GM23338 (cell line): Measurements from ENCODE around the gene USP46. TPM values are rescaled to one million over a fixed set of nuclear protein-coding genes. Genes with fewer than 3 reads are reported as not detected.

Source experiments
- ATAC-seq: fragments of 200-7000 bp; cut with Tn5 transposase; 3 replicates; pipeline ENCODE4 v1.9.1; 2020
- DNase-seq: peaks from one replicate; pipeline ENCODE4 v3.0.0-alpha.2; 2015; ENCODE audit warnings: low spot score
- H2AFZ ChIP-seq: fragments of 200-600 bp; sonication (generic); 2 replicates; pipeline ENCODE4 v1.8.0; 2016; ENCODE audit warnings: antibody characterized with exemption, mild to moderate bottlenecking, moderate library complexity
- H3F3A ChIP-seq: fragments of 200-600 bp; sonication (generic); replicated peaks from 2 replicates; pipeline ENCODE4 v1.8.0; 2017; ENCODE audit warnings: antibody characterized with exemption, mixed run types, low read depth
- H3K27ac ChIP-seq: fragments of 200-600 bp; sonication (generic); 2 replicates; pipeline ENCODE4 v1.6.1; 2016; ENCODE audit warnings: low read depth
- H3K27me3 ChIP-seq: fragments of 200-600 bp; sonication (generic); 2 replicates; pipeline ENCODE4 v1.8.0; 2016; ENCODE audit warnings: mild to moderate bottlenecking, mixed run types, moderate library complexity; ENCODE audit not compliant: insufficient read depth
- H3K36me3 ChIP-seq: fragments of 200-600 bp; sonication (generic); 2 replicates; pipeline ENCODE4 v1.8.0; 2016; ENCODE audit warnings: mild to moderate bottlenecking; ENCODE audit not compliant: insufficient read depth
- H3K4me1 ChIP-seq: fragments of 200-600 bp; sonication (generic); 2 replicates; pipeline ENCODE4 v1.8.0; 2016; ENCODE audit warnings: mild to moderate bottlenecking, moderate library complexity; ENCODE audit not compliant: insufficient read depth
- H3K4me2 ChIP-seq: fragments of 200-600 bp; sonication (generic); 2 replicates; pipeline ENCODE4 v1.7.1; 2017; ENCODE audit warnings: mixed run types
- H3K4me3 ChIP-seq: fragments of 200-600 bp; sonication (generic); 2 replicates; pipeline ENCODE4 v1.6.1; 2016; ENCODE audit warnings: mixed run types
- H3K79me2 ChIP-seq: fragments of 200-600 bp; sonication (generic); replicated peaks from 2 replicates; pipeline ENCODE4 v1.8.0; 2017; ENCODE audit warnings: mild to moderate bottlenecking; ENCODE audit not compliant: insufficient read depth
- H3K9me2 ChIP-seq: fragments of 200-600 bp; sonication (generic); 2 replicates; pipeline ENCODE4 v1.8.0; 2017; ENCODE audit not compliant: insufficient read depth
- H4K20me1 ChIP-seq: fragments of 200-600 bp; sonication (generic); replicated peaks from 2 replicates; pipeline ENCODE4 v1.8.0; 2017; ENCODE audit warnings: mild to moderate bottlenecking; ENCODE audit not compliant: insufficient read depth
- H3K27ac Mint-ChIP-seq: 2 replicates; pipeline ENCODE4 v1.8.0; 2020; ENCODE audit warnings: inconsistent platforms, mild to moderate bottlenecking, moderate library complexity, mixed read lengths
- H3K27me3 Mint-ChIP-seq: 3 replicates; pipeline ENCODE4 v1.8.0; 2022; ENCODE audit warnings: low read depth, mild to moderate bottlenecking, moderate library complexity, mixed read lengths, inconsistent platforms; ENCODE audit not compliant: insufficient read depth, poor library complexity
- H3K36me3 Mint-ChIP-seq: 3 replicates; pipeline ENCODE4 v1.8.0; 2021; ENCODE audit warnings: low read depth, mild to moderate bottlenecking, inconsistent platforms, moderate library complexity, mixed read lengths
- H3K4me1 Mint-ChIP-seq: 3 replicates; pipeline ENCODE4 v1.8.0; 2020; ENCODE audit warnings: mild to moderate bottlenecking, inconsistent platforms, mixed read lengths
- H3K4me3 Mint-ChIP-seq: 3 replicates; pipeline ENCODE4 v1.8.0; 2021; ENCODE audit warnings: moderate library complexity, mild to moderate bottlenecking, inconsistent platforms, mixed read lengths
- H3K9me3 Mint-ChIP-seq: 3 replicates; pipeline ENCODE4 v1.8.0; 2020; ENCODE audit warnings: moderate library complexity, mild to moderate bottlenecking, inconsistent platforms, mixed read lengths
- CREB1 ChIP-seq: fragments of 250-450 bp; sonication (Bioruptor Pico); IDR thresholded peaks from 2 replicates; pipeline ENCODE4 v1.5.0; 2020; ENCODE audit warnings: low read depth, mild to moderate bottlenecking, moderate library complexity
- CTCF ChIP-seq, 2 experiments: fragments of 200-600 bp in 1 of 2; sonication (generic) in 1 of 2; conservative IDR thresholded peaks; 2 replicates each; pipeline versions ENCODE4 v1.5.1 to v1.6.1; 2016 to 2017; ENCODE audit warnings: antibody characterized with exemption in 2 of 2, low read depth in 2 of 2, mild to moderate bottlenecking in 2 of 2, moderate library complexity in 1 of 2
- EZH2 ChIP-seq: fragments of 200-600 bp; sonication (generic); IDR thresholded peaks from one replicate; pipeline ENCODE4 v1.8.0; 2017; ENCODE audit warnings: antibody characterized with exemption, mild to moderate bottlenecking, low read depth; ENCODE audit not compliant: unreplicated experiment
- NANOG ChIP-seq: IDR thresholded peaks from 2 replicates; pipeline ENCODE4 v1.6.1; 2016; ENCODE audit warnings: antibody characterized with exemption, borderline replicate concordance
- REST ChIP-seq: IDR thresholded peaks from one replicate; pipeline ENCODE4 v1.6.1; 2018; ENCODE audit warnings: antibody characterized with exemption; ENCODE audit not compliant: unreplicated experiment
- ZNF114 ChIP-seq: fragments of 250-450 bp; sonication (Bioruptor Pico); IDR thresholded peaks from 2 replicates; pipeline ENCODE4 v1.5.0; 2020; ENCODE audit warnings: mild to moderate bottlenecking, moderate library complexity
- ZNF462 ChIP-seq: fragments of 250-450 bp; sonication (Bioruptor Pico); IDR thresholded peaks from 2 replicates; pipeline ENCODE4 v1.5.0; 2020; ENCODE audit warnings: mild to moderate bottlenecking, moderate library complexity
- polyA plus RNA-seq: library from polyadenylated mRNA; unstranded; fragments of >200 nt; fragmentation: Nextera tagmentation; extraction: Ambion mirVana; gene quantifications from 2 replicates; pipeline ENCODE4 v1.2.1, GENCODE V29; 2016
- total RNA-seq: library from RNA; depleted of rRNA; stranded (reverse); fragments of >200 nt; shearing (Covaris generic); gene quantifications from 2 replicates; pipeline ENCODE4 v1.2.3, GENCODE V29; 2014

Gene USP46
- total and polyA plus RNA-seq, 2 experiments from 2014 or later = 40.5 to 59.4 TPM

DNA sequence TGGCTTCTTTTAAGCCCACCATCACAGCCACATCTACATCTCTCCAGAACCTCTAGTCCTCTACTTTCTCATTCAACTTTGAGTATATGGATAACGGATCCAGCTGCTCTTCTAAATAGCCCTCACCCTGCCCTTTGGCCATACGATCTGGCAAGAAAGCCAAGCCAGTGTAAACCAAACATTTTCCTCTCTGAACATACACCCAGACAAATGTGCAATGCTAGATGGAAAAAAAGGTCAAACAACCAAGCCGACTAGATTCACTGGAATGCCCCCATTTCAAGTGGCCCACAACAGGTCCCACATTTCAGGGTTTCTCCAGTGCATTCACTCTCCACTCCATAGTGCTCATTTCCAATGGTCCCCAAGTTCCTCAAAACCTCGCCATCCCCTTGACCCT is 24.0 kb downstream of the USP46 start (continued):
- TF ChIP-seq REST = no peak
- no peak for TF ChIP-seq CTCF (conservative IDR thresholded peaks at IDR 0.05; ENCODE audit: low read depth in 2 of 2)
- no peak for TF ChIP-seq ZNF114 (CRISPR knock-in tag)
- TF ChIP-seq NANOG = no peak

GRCh38 chr4:52633846-52634245 is 25.3 kb downstream of the USP46 start:
- ATAC-seq (no peak), DNase-seq (no peak)
- Histone ChIP-seq H3K4me3 (no peak overlapping the region), H4K20me1 (peaks cover 40% of the 10 kb centered on the region), H3K36me3 (peaks cover 5% of the 10 kb centered on the region; the same call in 1 of the 2 replicates), H3K4me2 (no peak overlapping the region), H3K27ac (no peak overlapping the region), H2AFZ (no peak overlapping the region), H3K4me1 (no peaks in the 10 kb centered on the region), H3K79me2 (peaks cover 99% of the 10 kb centered on the region), H3K27me3 (no peaks in the 10 kb centered on the region), H3F3A (no peaks in the 10 kb centered on the region), H3K9me2 (peaks cover 6% of the 10 kb centered on the region; the same call in 1 of the 2 replicates)
- peaks cover 1% of the 10 kb centered on the region for H3K27me3 Mint-ChIP-seq
- no peak overlapping the region for H3K27ac Mint-ChIP-seq
- H3K4me1 Mint-ChIP-seq = peaks cover 15% of the 10 kb centered on the region
- peaks cover 16% of the 10 kb centered on the region for H3K36me3 Mint-ChIP-seq
- H3K4me3 Mint-ChIP-seq = no peak overlapping the region
- H3K9me3 Mint-ChIP-seq = no peaks in the 10 kb centered on the region; the same call in 2 of the 3 replicates
- no peak for TF ChIP-seq ZNF114 (CRISPR knock-in tag)
- TF ChIP-seq EZH2 = no peak
- TF ChIP-seq REST = no peak
- no peak for TF ChIP-seq CREB1 (CRISPR knock-in tag)
- no peak for TF ChIP-seq ZNF462 (CRISPR knock-in tag)
